Activated T-cell treated with anti-CD3 and anti-CD28 coated beads for 1 hour (primary cell): ENCODE data around the gene MAP2K6.

Experiments
- DNase-seq: peaks from one replicate; pipeline ENCODE4 v3.0.0-alpha.2; 2020; ENCODE audit warnings: low read depth

The MAP2K6 gene

GRCh38 chr17:69535016-69535570, 120.6 kb downstream of the MAP2K6 start:
- DNase-seq, result no peak

DNA sequence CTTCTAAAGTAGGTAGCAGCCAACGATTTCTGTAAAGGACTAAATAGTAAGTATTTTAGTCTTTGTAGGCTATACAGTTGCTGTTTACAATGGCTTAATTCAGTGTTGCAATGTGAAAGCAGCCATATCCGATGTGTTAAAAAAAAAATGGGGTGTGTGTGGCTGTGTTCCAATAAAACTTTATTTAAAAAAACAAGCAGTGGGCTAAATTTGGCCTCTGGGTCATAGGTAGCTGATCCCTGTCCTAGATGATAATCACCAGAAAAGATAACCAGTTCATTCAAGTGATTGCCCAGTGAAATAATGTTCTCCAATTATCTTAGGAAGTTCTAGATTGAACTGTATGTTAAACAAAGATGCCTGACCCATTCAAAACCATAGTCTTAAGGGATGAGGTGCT, 124.3 kb downstream of the MAP2K6 start:
- no peak for DNase-seq

- no peak for DNase-seq
These were observed 124.8 kb downstream of the MAP2K6 start for GRCh38 chr17:69539274-69539673.

DNA sequence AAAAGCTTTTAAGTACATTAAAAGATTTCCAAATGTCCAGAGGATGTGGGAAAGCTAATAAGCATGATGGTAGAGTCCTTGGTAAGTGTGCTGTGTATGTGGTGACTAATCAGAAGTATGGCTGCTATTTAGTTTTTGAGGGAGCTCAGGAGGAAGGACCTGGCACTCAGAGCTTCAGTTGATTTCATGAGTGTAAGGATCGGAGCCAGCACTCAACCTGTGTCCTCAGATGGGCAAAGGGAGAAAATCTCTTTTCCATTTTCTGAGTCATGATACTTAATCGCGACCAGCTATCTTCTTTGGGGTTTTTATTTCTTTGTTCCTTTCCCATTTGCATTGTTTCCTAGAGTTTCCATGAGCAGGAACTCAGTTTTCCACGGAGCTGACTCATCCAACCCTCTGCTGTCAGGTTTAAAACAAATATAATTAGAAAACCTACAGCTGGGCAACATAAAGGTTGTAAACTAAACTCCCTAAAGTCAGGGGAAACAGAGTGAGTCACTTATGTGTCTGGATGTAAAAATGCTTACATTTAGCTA, 125.4 kb downstream of the MAP2K6 start:
- DNase-seq, result no peak

- no peak for DNase-seq
These were observed 125.9 kb downstream of the MAP2K6 start for GRCh38 chr17:69540356-69540755.

DNA sequence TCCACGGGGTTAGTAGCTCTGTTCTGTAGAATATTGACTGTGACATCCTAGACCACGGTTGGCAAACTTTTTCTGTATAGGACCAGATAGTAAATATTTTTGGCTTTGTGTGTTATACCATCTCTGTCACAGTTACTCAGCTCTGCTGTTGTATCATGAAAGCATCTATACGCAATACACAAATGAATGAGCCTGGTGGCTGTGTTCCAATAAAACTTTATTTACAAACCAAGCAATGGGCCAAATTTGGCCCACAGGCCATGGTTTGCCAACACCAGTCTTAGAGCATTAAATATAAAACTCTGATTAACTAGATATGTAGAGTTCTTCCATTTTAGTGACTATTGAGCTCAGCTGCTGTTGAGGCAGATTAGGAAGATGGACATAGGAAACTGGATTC, 132.7 kb downstream of the MAP2K6 start:
- no peak for DNase-seq

DNA sequence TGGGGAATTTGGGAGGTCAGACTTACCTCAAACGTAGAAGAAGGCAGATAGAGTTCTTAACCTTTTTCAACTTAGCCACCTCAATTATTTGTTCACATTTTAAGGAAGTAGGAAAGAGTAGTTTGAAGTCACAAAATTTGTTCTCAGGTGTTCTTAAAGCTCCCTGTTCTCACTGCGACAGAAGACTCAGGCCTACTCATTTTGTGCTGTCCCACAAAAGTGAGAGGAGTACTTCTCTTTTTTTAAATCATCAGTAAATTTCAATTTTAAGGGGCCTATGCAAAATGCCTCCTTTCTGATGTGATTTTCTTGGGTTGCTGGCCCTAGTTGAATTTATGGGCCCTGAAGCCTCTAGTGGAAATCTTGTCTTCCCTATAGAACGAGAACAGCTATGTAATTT, 133.4 kb downstream of the MAP2K6 start:
- DNase-seq, result no peak

DNA sequence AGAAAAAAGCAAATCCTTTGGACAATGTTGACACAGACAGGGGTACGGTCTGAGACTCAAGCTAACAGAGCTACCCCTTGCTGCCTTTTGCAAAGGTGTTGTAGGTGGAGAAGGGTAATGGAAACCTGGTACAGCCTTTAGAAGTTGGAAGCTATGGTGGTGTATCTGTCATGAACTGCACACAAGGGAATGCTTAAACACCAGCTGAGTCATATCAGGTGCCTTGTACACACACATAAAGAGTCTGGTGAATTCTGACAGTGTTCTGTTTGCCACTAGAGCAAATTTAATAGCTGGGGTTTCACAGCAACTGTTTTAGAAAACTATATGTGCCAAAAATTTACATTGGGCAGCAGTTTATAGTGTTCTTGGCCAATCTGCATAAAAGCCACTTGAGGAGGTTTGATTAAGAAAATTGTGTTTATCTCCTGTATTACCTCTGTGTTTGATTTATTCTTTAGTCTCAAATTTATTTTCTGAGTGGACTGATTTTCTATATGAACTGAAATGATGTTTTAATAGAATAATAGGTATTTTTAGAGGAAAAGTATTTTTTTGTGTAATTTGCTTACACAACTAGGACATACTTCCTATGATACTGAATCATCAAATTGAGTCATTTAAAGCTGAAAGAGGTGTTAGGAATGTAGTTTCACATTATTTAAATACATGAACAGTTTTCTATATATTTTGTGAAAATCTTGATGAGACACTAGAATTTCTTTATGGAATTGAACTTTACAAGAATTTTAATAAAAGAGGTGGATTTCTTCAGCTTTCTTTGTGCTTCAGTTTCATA, 136.9 kb downstream of the MAP2K6 start:
- no peak for DNase-seq

GRCh38 chr17:69552986-69553667, 138.6 kb downstream of the MAP2K6 start:
- DNase-seq, result no peak

- DNase-seq, result no peak
These were observed 140.6 kb downstream of the MAP2K6 start for GRCh38 chr17:69555056-69555455.

DNA sequence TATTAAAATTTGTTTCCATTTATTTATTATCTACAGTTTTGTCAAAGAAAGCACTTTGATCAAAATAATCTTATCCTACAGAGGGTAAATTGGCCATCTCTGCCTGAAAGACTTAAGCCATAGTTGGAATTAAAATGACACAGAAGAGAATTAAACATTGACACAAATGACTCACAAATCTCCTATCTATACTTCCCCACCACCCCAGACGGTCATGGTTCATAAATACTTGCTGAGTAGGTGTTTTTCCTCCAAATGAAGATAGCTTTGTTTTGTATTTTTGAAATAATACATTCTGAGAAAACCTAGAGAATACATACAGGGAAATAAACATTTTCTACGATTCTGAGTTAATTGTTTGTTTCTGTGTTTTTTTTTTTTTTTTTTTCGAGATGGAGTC, 142.8 kb downstream of the MAP2K6 start:
- no peak for DNase-seq

- no peak for DNase-seq
These were observed 144.3 kb downstream of the MAP2K6 start for GRCh38 chr17:69558796-69559195.

DNA sequence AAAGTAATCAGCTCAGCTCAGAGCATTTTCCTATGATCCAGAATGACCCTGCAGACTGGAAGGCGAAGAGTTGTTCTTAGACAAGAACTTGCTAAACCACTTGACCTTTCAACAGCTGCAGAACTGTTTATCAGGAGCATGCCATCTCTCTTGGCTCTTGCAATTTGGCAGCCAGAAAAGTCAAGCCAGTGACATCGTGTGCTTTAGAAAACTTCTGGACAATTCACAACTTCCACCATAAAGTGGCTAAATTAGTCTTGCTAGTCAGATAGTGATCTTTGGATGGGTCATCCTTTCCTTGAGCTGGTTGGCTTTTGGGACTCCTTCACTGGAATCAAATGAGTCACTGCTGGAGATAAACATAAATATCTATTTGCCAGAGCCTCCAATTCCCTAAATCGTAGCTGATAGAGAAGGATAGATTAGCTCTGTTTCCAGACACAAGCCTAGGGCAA, 146.5 kb downstream of the MAP2K6 start:
- no peak for DNase-seq

GRCh38 chr17:69561462-69561861, 147.0 kb downstream of the MAP2K6 start:
- no peak for DNase-seq

GRCh38 chr17:69565447-69565846, 150.9 kb downstream of the MAP2K6 start:
- DNase-seq, result no peak

GRCh38 chr17:69567130-69567529, 152.6 kb downstream of the MAP2K6 start:
- DNase-seq, result no peak

GRCh38 chr17:69572747-69573146, 158.2 kb downstream of the MAP2K6 start:
- no peak for DNase-seq

- DNase-seq, result no peak
These were observed 158.9 kb downstream of the MAP2K6 start for GRCh38 chr17:69573396-69573795.

GRCh38 chr17:69574257-69575197, 160.0 kb downstream of the MAP2K6 start:
- no peak for DNase-seq

GRCh38 chr17:69575346-69575761, 160.9 kb downstream of the MAP2K6 start:
- no peak for DNase-seq

GRCh38 chr17:69577098-69577497, 162.6 kb downstream of the MAP2K6 start:
- no peak for DNase-seq
